ENCODE results near the gene CTNNAL1.

The CTNNAL1 gene

DNA sequence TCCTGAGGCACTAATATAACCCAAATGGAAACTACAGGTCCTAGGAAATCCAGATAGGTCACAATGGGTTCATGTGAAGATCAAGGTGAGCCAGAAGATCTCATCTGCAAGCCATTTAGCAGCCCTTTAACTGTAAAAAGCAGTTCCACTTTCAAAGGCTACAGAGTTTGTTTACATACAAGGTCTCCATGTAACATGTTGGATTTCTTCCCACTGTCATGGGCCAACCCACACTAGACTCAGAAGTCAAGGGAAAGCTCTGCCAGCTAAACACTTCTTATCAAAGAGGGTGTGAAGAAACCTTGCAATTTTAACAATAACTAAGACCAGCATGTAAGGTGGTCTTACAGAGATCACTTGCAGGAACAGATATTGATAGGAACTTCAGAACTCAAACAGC is 3.8 kb upstream of the CTNNAL1 start:
- H3K4me3 ChIP-seq (ENCODE audit: low read depth, low read length): no peak overlapping the region
- TF ChIP-seq, protein P1, sequence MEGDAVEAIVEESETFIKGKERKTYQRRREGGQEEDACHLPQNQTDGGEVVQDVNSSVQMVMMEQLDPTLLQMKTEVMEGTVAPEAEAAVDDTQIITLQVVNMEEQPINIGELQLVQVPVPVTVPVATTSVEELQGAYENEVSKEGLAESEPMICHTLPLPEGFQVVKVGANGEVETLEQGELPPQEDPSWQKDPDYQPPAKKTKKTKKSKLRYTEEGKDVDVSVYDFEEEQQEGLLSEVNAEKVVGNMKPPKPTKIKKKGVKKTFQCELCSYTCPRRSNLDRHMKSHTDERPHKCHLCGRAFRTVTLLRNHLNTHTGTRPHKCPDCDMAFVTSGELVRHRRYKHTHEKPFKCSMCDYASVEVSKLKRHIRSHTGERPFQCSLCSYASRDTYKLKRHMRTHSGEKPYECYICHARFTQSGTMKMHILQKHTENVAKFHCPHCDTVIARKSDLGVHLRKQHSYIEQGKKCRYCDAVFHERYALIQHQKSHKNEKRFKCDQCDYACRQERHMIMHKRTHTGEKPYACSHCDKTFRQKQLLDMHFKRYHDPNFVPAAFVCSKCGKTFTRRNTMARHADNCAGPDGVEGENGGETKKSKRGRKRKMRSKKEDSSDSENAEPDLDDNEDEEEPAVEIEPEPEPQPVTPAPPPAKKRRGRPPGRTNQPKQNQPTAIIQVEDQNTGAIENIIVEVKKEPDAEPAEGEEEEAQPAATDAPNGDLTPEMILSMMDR (IDR thresholded peaks at IDR 0.05; ENCODE audit: borderline replicate concordance, insufficient read depth, low read depth, low read length): no peak

DNA sequence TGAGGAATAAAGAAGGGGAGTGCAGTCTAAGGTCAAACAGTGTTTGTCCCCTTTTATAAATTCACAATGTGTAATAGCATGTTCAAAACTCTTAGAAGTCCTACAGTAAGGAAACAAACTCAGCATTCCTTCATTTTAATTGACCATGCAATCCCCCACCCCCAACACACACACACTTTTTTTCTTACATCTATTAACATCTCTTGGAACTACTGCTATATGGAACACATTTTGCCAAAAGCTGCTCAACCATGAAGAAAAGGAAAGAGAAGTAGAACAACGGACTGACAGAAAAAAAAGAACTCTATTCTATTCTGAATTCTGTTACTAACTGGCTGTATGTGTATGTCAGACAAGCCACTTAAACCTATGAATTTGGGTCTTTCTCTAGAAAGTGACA is 2.8 kb upstream of the CTNNAL1 start:
- TF ChIP-seq, protein P1 (IDR thresholded peaks at IDR 0.05; ENCODE audit: borderline replicate concordance, insufficient read depth, low read depth, low read length): no peak
- H3K4me3 ChIP-seq (ENCODE audit: low read depth, low read length): no peak overlapping the region

DNA sequence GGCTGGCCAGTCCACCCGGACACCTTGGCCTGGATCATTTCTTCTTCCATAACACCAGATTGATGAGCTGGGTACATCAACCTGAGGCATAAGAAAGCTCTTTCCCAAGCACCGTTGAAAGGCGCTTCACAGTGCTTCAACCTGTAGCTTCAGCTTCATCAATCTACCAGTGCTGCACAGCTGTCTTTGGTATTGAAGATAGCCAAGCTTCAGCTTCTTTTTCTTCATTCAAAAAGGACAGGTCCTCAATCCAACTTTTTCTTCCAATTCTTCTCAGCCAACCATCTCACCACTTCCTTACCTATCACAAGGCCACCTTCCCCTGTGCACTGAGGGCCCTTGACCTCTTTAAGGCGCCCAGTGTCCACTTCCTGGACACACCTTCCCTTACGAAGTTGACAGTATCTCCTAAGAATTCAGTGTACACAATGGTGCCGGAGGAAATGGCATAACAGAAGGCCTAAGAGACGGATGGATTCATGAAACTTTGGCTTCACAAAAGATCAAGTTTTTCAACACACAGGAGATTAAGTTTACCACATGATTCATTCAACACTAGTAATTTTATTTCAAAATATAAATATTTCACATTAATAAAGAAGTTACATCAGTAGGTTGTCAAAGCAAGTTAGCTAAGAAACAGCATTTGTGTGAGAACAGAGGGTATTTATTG is 1.4 kb upstream of the CTNNAL1 start:
- no peak overlapping the region for H3K4me3 ChIP-seq (ENCODE audit: low read depth, low read length)

DNA sequence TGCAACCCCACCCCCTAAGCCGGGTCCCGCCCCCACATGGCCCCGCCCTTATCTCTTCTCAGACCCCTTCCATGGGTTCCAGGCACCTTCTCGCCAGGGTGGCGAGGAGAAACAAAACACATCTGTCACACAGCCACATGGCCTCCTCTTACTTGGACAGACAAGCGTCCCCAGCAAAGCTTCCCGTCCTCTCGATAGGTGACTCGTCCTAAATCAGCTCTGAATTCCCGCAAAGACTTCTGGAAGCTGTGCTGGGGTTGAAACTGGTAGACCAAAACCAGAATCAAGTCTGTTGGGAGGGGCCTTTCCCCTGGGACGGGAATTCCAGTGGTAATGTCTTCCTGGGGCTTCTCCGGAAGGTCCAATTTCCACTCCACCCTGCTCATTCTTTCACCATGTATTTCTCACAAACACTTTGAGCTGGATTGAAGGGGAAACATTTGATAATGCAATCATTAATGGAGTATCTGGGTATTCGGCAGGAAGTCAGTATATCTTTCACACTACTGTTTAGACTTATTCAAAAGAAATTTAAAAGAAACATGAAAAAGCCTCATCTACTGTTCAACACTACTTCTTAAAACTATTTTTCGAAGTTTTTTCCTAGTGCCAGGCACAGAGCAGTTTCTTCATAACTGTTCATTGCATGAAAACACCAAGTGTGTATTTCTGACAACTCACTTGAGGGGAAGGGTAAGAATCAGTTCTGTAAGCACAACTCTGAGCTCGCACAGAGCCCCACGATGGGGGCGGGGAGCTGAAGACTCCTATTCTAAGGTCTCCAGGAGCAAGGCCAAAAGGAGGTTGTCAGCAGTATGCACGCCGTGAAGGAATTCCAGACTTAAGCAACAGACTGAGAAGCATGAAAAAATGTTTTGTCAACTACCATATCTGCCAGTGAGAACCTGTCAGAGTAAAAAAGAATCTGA is 644 bp upstream of the CTNNAL1 start:
- TF ChIP-seq, protein P1 (IDR thresholded peaks at IDR 0.05; ENCODE audit: borderline replicate concordance, insufficient read depth, low read depth, low read length): no peak
- no peak overlapping the region for H3K4me3 ChIP-seq (ENCODE audit: low read depth, low read length)

More for the DNA sequence above, 1.4 kb upstream of the CTNNAL1 start:
- TF ChIP-seq, protein P1 (IDR thresholded peaks at IDR 0.05; ENCODE audit: borderline replicate concordance, insufficient read depth, low read depth, low read length): no peak

DNA sequence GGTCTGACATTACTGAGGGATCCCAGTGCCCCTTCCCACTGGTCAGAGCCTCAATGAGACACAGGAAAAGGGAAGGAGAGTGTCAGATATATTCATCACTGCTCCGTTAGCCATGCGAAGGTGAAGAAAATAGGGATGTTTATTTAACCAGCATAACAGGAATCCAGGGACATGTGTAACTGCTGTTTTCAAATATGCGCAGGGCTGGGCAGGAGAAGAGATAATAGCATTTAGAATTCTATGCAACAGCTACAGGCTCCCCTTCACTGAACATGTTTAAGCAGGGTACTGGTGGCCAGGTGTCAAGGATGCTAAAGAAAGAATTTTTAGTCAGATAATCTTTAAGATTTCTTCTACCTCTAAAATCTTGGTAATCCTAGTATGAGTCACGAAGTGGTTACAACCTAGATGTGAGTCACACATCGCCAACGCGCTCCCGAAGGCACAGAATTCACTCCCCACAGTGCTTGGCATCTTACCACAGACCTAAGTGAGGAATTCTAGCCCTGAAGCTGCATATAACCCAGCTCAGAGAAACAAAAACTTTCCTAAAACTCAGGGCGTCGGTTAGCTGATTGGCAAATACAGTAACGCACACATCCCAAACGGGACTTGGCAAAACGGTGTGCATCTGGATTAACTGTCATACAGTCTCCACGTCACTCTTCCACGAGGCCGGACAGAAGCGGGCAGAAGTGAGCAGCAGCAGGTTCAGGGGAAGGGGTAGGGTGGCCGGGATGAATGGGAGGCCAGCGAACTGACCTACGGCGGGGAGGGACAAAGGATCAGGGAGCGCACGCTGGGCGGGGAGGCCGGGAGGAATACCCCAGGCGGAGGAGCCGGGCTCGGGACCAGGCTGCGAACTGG is 1.1 kb downstream of the CTNNAL1 start:
- TF ChIP-seq, protein P1 (IDR thresholded peaks at IDR 0.05; ENCODE audit: borderline replicate concordance, insufficient read depth, low read depth, low read length): no peak

DNA sequence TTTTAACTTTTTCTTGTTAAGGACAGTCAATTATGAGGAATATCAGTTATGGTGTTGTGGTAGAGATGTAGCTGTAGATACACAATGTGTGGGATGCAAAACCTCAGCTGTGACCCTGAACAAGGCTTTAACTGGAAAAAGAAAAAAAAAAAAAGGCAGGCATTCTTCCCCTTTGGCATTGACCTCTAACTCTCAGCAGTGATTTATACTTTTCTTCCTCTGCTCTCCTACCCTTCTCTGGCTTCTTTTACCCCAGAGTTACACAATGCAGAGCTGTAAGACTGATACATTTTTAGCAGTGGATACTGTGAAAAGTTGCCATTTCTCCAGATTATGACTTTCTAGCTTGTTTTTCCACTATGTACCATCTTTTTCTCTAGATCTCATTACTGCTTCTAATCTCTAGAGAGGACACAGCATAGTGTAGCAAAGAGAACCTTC is 2.0 kb downstream of the CTNNAL1 start:
- TF ChIP-seq, protein P1 (IDR thresholded peaks at IDR 0.05; ENCODE audit: borderline replicate concordance, insufficient read depth, low read depth, low read length): no peak
- H3K4me3 ChIP-seq (ENCODE audit: low read depth, low read length): no peak overlapping the region

More for the DNA sequence above, 1.1 kb downstream of the CTNNAL1 start:
- H3K4me3 ChIP-seq (ENCODE audit: low read depth, low read length): peak overlapping the region; percentile 92

All from GM12875 (cell line).